ENCODE results near the gene AMBP. TPM values are rescaled to one million over a fixed set of nuclear protein-coding genes. Genes with fewer than 3 reads are reported as not detected.

The AMBP gene
- total and polyA plus RNA-seq, 2 of the 13 experiments (the other 11 are each of a cell fraction or from before 2014, with no cell fraction given) = 1,510 to 2,580 TPM

DNA sequence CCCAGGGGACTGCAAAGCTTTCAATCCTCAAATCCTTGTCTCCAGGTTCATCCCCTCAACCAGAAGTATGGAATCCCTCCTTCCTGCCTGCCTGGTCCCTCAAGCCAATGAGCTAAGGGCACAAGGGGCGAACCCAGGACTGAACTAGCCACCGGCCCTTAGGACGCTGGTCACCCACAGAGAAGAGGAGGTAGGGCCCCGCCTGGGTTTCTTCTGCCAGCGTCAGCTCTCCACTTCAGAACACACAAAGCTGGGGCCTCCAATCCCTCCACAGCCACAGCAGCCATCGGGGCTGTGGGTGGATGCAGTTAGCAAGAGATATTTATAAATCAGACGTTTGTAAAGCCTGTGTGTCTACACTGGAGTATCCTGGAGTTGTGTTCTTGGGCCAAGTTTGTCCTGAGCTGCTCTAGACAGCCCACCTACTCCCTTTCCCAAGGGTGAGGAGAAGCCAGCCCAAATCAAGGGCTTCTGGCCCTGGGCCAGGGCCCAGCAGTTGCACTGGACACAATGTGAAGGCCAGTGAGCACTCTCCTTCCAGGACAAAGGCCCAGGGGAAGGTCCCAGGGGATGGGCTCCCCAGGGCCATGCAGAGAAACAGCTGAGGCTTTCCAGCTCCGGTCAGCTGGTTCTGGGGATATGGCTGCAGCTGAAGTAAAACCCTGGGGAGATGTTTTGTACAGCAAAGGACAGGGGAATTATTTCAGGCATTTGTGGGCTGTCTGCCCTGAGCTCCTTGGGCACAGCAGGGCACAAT, 18.9 kb downstream of the AMBP start (continued):
- TF ChIP-seq HCFC1 (IDR thresholded peaks at IDR 0.05; ENCODE audit: low read depth, low read length) (no peak), GABPB1 (CRISPR knock-in tag; IDR thresholded peaks at IDR 0.05) (peak; percentile 22), ZNF644 (CRISPR knock-in tag; IDR thresholded peaks at IDR 0.05; ENCODE audit: low read depth) (no peak), EZH2 (conservative IDR thresholded peaks at IDR 0.05; ENCODE audit: low read depth, low read length) (no peak), MAFF (IDR thresholded peaks at IDR 0.05; ENCODE audit: low read depth, low read length) (no peak), ZNF7 (CRISPR knock-in tag; IDR thresholded peaks at IDR 0.05) (no peak), STAT5B (CRISPR knock-in tag; IDR thresholded peaks at IDR 0.05) (no peak), SETDB1 (CRISPR knock-in tag; IDR thresholded peaks at IDR 0.05; ENCODE audit: borderline replicate concordance) (peak; percentile 4; the same call in 1 of the 2 replicates), PAF1 (CRISPR knock-in tag; IDR thresholded peaks at IDR 0.05) (peak; percentile 94), ZNF264 (CRISPR knock-in tag; IDR thresholded peaks at IDR 0.05) (no peak), SNRNP70 (IDR thresholded peaks at IDR 0.05; ENCODE audit: low read depth, low read length) (no peak), ZNF143 (CRISPR knock-in tag; IDR thresholded peaks at IDR 0.05) (no peak), MAZ (IDR thresholded peaks at IDR 0.05; ENCODE audit: borderline replicate concordance, low read depth, low read length) (no peak), MAZ (CRISPR knock-in tag; IDR thresholded peaks at IDR 0.05; ENCODE audit: low read depth) (no peak), TAF1 (CRISPR knock-in tag; IDR thresholded peaks at IDR 0.05) (no peak), ZNF441 (CRISPR knock-in tag; IDR thresholded peaks at IDR 0.05; ENCODE audit: borderline replicate concordance) (no peak), SMAD9 (CRISPR knock-in tag; IDR thresholded peaks at IDR 0.05) (no peak), FIP1L1 (IDR thresholded peaks at IDR 0.05; ENCODE audit: borderline replicate concordance, insufficient read depth, low read depth, low read length) (no peak), AHR (CRISPR knock-in tag; IDR thresholded peaks at IDR 0.05) (no peak)
- TF ChIP-seq, protein P1, sequence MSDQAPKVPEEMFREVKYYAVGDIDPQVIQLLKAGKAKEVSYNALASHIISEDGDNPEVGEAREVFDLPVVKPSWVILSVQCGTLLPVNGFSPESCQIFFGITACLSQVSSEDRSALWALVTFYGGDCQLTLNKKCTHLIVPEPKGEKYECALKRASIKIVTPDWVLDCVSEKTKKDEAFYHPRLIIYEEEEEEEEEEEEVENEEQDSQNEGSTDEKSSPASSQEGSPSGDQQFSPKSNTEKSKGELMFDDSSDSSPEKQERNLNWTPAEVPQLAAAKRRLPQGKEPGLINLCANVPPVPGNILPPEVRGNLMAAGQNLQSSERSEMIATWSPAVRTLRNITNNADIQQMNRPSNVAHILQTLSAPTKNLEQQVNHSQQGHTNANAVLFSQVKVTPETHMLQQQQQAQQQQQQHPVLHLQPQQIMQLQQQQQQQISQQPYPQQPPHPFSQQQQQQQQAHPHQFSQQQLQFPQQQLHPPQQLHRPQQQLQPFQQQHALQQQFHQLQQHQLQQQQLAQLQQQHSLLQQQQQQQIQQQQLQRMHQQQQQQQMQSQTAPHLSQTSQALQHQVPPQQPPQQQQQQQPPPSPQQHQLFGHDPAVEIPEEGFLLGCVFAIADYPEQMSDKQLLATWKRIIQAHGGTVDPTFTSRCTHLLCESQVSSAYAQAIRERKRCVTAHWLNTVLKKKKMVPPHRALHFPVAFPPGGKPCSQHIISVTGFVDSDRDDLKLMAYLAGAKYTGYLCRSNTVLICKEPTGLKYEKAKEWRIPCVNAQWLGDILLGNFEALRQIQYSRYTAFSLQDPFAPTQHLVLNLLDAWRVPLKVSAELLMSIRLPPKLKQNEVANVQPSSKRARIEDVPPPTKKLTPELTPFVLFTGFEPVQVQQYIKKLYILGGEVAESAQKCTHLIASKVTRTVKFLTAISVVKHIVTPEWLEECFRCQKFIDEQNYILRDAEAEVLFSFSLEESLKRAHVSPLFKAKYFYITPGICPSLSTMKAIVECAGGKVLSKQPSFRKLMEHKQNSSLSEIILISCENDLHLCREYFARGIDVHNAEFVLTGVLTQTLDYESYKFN (CRISPR knock-in tag; conservative IDR thresholded peaks at IDR 0.05) = no peak
- TF ChIP-seq, protein P2, sequence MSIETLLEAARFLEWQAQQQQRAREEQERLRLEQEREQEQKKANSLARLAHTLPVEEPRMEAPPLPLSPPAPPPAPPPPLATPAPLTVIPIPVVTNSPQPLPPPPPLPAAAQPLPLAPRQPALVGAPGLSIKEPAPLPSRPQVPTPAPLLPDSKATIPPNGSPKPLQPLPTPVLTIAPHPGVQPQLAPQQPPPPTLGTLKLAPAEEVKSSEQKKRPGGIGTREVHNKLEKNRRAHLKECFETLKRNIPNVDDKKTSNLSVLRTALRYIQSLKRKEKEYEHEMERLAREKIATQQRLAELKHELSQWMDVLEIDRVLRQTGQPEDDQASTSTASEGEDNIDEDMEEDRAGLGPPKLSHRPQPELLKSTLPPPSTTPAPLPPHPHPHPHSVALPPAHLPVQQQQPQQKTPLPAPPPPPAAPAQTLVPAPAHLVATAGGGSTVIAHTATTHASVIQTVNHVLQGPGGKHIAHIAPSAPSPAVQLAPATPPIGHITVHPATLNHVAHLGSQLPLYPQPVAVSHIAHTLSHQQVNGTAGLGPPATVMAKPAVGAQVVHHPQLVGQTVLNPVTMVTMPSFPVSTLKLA (IDR thresholded peaks at IDR 0.05) = no peak
- TF ChIP-seq, protein P3, sequence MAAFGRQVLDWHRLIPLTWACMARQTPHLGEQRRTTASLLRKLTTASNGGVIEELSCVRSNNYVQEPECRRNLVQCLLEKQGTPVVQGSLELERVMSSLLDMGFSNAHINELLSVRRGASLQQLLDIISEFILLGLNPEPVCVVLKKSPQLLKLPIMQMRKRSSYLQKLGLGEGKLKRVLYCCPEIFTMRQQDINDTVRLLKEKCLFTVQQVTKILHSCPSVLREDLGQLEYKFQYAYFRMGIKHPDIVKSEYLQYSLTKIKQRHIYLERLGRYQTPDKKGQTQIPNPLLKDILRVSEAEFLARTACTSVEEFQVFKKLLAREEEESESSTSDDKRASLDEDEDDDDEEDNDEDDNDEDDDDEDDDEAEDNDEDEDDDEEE (CRISPR knock-in tag; IDR thresholded peaks at IDR 0.05) = no peak; the same call in 1 of the 2 replicates
- TF ChIP-seq, protein P4, sequence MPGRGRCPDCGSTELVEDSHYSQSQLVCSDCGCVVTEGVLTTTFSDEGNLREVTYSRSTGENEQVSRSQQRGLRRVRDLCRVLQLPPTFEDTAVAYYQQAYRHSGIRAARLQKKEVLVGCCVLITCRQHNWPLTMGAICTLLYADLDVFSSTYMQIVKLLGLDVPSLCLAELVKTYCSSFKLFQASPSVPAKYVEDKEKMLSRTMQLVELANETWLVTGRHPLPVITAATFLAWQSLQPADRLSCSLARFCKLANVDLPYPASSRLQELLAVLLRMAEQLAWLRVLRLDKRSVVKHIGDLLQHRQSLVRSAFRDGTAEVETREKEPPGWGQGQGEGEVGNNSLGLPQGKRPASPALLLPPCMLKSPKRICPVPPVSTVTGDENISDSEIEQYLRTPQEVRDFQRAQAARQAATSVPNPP (CRISPR knock-in tag; IDR thresholded peaks at IDR 0.05) = peak; percentile 82
